ENCODE data around the gene SLC9A9. TPM values are rescaled to one million over a fixed set of nuclear protein-coding genes. Genes with fewer than 3 reads are reported as not detected.

Gene SLC9A9
- total RNA-seq, 2 donors from 2014 or later: 23.6 to 31.0 TPM

GRCh38 chr3:143441516-143442171, 406.6 kb downstream of the SLC9A9 start:
- intact Hi-C loops (cut with DNase I): no loop called here
- no peak overlapping the region for H3K4me3 ChIP-seq
- TF ChIP-seq POLR2A (IDR thresholded peaks at IDR 0.05) (no peak), POLR2AphosphoS5 (IDR thresholded peaks at IDR 0.05) (no peak), CTCF (IDR thresholded peaks at IDR 0.05) (no peak)
- no peaks in the 10 kb centered on the region for H3K36me3 ChIP-seq
- no peaks in the 10 kb centered on the region for H3K27me3 ChIP-seq (replicated peaks; ENCODE audit: insufficient read depth)
- no peak for DNase-seq (ENCODE audit: low spot score)
- H3K27ac ChIP-seq: no peak overlapping the region
- H3K9me3 ChIP-seq: no peaks in the 10 kb centered on the region
- no peaks in the 10 kb centered on the region for H3K4me1 ChIP-seq (replicated peaks)
- 97% methylated on average over 1 of the region's 1 CpG for WGBS

GRCh38 chr3:143439817-143440216, 408.5 kb downstream of the SLC9A9 start:
- no peak overlapping the region for H3K27ac ChIP-seq
- no peaks in the 10 kb centered on the region for H3K36me3 ChIP-seq
- DNase-seq (ENCODE audit: low spot score): no peak
- no peaks in the 10 kb centered on the region for H3K27me3 ChIP-seq (replicated peaks; ENCODE audit: insufficient read depth)
- no peaks in the 10 kb centered on the region for H3K4me1 ChIP-seq (replicated peaks)
- TF ChIP-seq CTCF (IDR thresholded peaks at IDR 0.05) (no peak), POLR2AphosphoS5 (IDR thresholded peaks at IDR 0.05) (no peak), POLR2A (IDR thresholded peaks at IDR 0.05) (no peak)
- intact Hi-C loops (cut with DNase I): no loop called here
- H3K9me3 ChIP-seq: no peaks in the 10 kb centered on the region
- 63% methylated on average over 1 of the region's 1 CpG for WGBS
- no peak overlapping the region for H3K4me3 ChIP-seq

GRCh38 chr3:143437405-143437804, 410.9 kb downstream of the SLC9A9 start:
- Histone ChIP-seq H3K9me3 (no peaks in the 10 kb centered on the region), H3K27me3 (replicated peaks; ENCODE audit: insufficient read depth) (no peaks in the 10 kb centered on the region), H3K36me3 (no peaks in the 10 kb centered on the region), H3K4me1 (replicated peaks) (no peaks in the 10 kb centered on the region), H3K27ac (no peak overlapping the region), H3K4me3 (no peak overlapping the region)
- WGBS: 93% methylated on average over 10 of the region's 10 CpGs
- intact Hi-C loops (cut with DNase I): no loop called here
- no peak for DNase-seq (ENCODE audit: low spot score)
- TF ChIP-seq CTCF (IDR thresholded peaks at IDR 0.05) (no peak), POLR2AphosphoS5 (IDR thresholded peaks at IDR 0.05) (no peak), POLR2A (IDR thresholded peaks at IDR 0.05) (no peak)

GRCh38 chr3:143436231-143436930, 411.9 kb downstream of the SLC9A9 start:
- TF ChIP-seq POLR2A (IDR thresholded peaks at IDR 0.05) (no peak), CTCF (IDR thresholded peaks at IDR 0.05) (no peak), POLR2AphosphoS5 (IDR thresholded peaks at IDR 0.05) (no peak)
- 75% methylated on average over 5 of the region's 5 CpGs for WGBS
- Histone ChIP-seq H3K4me1 (replicated peaks) (no peaks in the 10 kb centered on the region), H3K9me3 (no peaks in the 10 kb centered on the region), H3K27ac (no peak overlapping the region), H3K36me3 (no peaks in the 10 kb centered on the region), H3K4me3 (no peak overlapping the region), H3K27me3 (replicated peaks; ENCODE audit: insufficient read depth) (no peaks in the 10 kb centered on the region)
- no peak for DNase-seq (ENCODE audit: low spot score)
- intact Hi-C loops (cut with DNase I): no loop called here

Data from prostate gland (tissue), 2 donors.